D721Med (cell line): ENCODE measurements around the gene STX1B.
"Not testable (repeated sequence)": the region's sequence is repeated elsewhere in the genome, so short reads cannot be mapped to it uniquely, and the experiment has no call there.

Experiments used
- DNase-seq: peaks from one replicate; pipeline ENCODE4 v3.0.0; 2011; ENCODE audit warnings: low spot score; ENCODE audit not compliant: insufficient read length
- FAIRE-seq: peaks from 2 replicates; lab custom pipeline; 2011; peaks lifted over from hg19 to GRCh38; lab: Jason Lieb, UNC
- CTCF ChIP-seq: IDR thresholded peaks from 2 replicates; pipeline ENCODE4 v1.5.1; 2012; ENCODE audit warnings: mild to moderate bottlenecking, control low read depth; ENCODE audit not compliant: insufficient read depth; ENCODE audit errors: missing control alignments

Gene STX1B

GRCh38 chr16:31016018-31016417, 5.6 kb upstream of the STX1B start:
- no peak for DNase-seq
- no peak for FAIRE-seq

GRCh38 chr16:31013292-31013691, 2.9 kb upstream of the STX1B start:
- DNase-seq, FAIRE-seq: not testable (repeated sequence)

More at GRCh38 chr16:31016018-31016417, 5.6 kb upstream of the STX1B start:
- TF ChIP-seq CTCF = peak; percentile 41

DNA sequence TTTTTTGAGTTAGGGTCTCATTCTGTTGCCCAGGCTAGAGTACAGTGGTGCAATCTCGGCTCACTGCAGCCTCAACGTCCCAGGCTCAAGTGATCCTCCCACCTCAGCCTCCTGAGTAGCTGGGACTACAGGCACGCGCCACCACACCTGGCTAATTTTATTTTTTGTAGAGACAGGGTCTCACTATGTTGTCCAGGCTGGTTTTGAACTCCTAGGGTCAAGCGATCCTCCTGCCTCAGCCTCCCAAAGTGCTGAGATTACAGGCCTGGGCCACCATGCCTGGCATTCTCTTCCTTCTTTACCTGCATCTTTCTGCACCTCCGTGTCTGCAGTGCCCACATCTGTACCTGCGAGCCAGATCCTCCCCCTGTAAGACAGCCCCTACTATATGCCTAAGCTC, 1.4 kb upstream of the STX1B start:
- FAIRE-seq, DNase-seq: not testable (repeated sequence)

DNA sequence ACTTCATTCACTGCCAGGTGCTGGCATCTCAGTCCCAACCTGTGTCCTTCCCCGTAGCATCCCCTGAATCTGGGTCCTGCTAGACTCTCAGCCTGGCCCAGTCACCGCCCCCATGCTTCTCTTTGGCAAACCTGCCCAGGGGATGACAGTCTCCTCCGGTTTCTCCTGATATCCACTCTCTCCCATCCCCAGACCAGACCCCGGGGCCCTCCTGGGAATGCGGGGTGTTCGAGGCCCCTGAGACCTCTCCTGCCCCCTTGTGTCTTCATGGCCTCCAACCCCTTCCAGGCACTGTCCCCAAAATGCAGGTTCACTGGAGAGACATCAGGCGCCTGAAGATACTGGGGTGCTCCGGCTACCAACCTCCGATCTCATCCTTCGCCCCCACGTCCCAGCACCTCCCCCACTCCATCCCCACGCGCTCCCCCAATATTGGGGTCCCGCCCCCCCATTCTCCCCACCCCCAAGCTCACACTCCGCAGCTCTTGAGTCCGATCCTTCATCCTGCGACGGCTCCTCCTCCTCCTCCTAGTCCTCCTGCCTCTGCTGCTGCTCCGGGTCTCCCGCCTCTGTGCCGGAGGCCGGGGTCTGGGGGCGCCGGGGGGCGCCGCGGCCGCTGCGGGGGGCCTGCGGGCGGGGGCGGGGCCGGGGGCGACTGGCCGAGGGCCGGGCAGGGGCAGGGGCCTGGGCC, 399 bp downstream of the STX1B start:
- no peak for TF ChIP-seq CTCF
- FAIRE-seq = no peak
- no peak for DNase-seq

- no peak for FAIRE-seq
- DNase-seq = no peak
- TF ChIP-seq CTCF = no peak
These were observed 1.3 kb downstream of the STX1B start for GRCh38 chr16:31009120-31009519.

- FAIRE-seq = no peak
- no peak for DNase-seq
- TF ChIP-seq CTCF = no peak
These were observed 1.9 kb downstream of the STX1B start for GRCh38 chr16:31008551-31008950.

- DNase-seq (no peak), FAIRE-seq (no peak)
- TF ChIP-seq CTCF = no peak
These were observed 2.3 kb downstream of the STX1B start for GRCh38 chr16:31008149-31008548.

- FAIRE-seq = no peak
- TF ChIP-seq CTCF = no peak
- DNase-seq = no peak
These were observed 2.8 kb downstream of the STX1B start for GRCh38 chr16:31007684-31008083.
